Measurements from ENCODE around the gene KLHL26.

Gene KLHL26

DNA sequence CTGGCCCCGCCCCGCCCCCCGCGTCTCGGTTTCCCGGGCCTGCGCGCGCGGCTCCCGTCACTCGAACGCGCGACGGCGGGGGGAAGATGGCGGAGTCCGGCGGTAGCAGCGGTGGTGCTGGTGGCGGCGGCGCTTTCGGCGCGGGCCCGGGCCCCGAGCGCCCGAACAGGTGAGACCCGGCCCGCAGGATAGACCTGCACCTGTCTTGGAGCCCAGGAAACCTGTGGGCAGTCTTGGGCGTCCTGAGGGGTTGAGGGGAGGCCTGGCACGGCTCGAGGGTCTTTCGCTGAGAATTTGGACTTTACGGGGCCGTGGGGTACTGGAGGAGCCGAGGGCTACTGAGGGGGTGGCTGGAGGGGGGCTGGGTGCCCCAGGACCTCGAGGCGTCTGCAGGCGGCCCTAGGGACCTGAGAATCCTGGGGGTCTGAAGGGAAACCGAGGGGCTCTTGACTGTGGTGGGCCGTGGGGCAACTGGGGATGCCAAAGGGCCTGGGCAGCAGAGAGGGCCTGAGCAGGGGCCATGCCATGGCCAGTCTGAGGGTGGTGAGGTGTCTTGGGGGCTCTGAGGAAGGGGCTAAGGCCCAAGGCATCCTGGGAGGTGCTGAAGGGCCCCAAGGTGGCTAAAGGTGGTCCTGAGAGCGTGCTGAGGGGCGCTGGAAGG, at the start of gene KLHL26:
KLHL26 (plus strand) TSS at position 60 of the 661 bp plus-strand sequence; CDS start at position 87, 27 bp downstream.
- TF ChIP-seq, protein P1, sequence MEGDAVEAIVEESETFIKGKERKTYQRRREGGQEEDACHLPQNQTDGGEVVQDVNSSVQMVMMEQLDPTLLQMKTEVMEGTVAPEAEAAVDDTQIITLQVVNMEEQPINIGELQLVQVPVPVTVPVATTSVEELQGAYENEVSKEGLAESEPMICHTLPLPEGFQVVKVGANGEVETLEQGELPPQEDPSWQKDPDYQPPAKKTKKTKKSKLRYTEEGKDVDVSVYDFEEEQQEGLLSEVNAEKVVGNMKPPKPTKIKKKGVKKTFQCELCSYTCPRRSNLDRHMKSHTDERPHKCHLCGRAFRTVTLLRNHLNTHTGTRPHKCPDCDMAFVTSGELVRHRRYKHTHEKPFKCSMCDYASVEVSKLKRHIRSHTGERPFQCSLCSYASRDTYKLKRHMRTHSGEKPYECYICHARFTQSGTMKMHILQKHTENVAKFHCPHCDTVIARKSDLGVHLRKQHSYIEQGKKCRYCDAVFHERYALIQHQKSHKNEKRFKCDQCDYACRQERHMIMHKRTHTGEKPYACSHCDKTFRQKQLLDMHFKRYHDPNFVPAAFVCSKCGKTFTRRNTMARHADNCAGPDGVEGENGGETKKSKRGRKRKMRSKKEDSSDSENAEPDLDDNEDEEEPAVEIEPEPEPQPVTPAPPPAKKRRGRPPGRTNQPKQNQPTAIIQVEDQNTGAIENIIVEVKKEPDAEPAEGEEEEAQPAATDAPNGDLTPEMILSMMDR (IDR thresholded peaks at IDR 0.05; ENCODE audit: insufficient read depth, low read length, poor library complexity, severe bottlenecking), result no peak
- no peak for DNase-seq (ENCODE audit: extremely low read depth, insufficient read length)
- H3K4me3 ChIP-seq (replicated peaks; ENCODE audit: low read depth, low read length), result peak within 1 kb of the TSS; percentile 98
- no peaks in the 10 kb centered on the region for H3K36me3 ChIP-seq (ENCODE audit: control insufficient read depth, insufficient read depth, low read length)
- H3K27me3 ChIP-seq (replicated peaks; ENCODE audit: control insufficient read depth, insufficient read depth, low read length), result no peaks in the 10 kb centered on the region

DNA sequence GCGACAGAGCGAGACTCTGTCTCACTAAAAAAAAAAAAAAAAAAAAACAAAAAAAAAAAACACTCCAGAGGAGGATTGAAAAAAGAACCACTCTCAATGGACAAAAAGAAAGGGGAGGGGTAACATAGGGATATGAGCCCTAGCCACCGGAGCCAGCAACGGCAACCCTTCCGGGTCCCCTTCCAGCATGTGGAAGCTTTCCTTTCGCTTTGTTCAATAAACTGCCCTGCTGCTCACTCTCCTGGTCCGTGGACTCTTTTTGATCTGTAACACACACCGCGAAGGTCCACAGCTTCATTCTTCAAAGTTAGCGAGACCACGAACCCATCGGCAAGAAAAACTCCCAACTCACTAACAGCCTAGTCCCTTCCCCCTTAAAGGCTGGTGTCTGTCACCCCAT, 49.3 kb upstream of the KLHL26 start:
- H3K36me3 ChIP-seq (ENCODE audit: control insufficient read depth, insufficient read depth, low read length), result peaks cover 4% of the 10 kb centered on the region
- DNase-seq (ENCODE audit: extremely low read depth, insufficient read length), result no peak
- no peak overlapping the region for H3K4me3 ChIP-seq (replicated peaks; ENCODE audit: low read depth, low read length)
- no peaks in the 10 kb centered on the region for H3K27me3 ChIP-seq (replicated peaks; ENCODE audit: control insufficient read depth, insufficient read depth, low read length)
- TF ChIP-seq, protein P1 (IDR thresholded peaks at IDR 0.05; ENCODE audit: insufficient read depth, low read length, poor library complexity, severe bottlenecking), result no peak

- DNase-seq (ENCODE audit: extremely low read depth, insufficient read length), result no peak
- Histone ChIP-seq H3K36me3 (ENCODE audit: control insufficient read depth, insufficient read depth, low read length) (peaks cover 4% of the 10 kb centered on the region), H3K4me3 (replicated peaks; ENCODE audit: low read depth, low read length) (peak overlapping the region; percentile 76), H3K27me3 (replicated peaks; ENCODE audit: control insufficient read depth, insufficient read depth, low read length) (no peaks in the 10 kb centered on the region)
- TF ChIP-seq, protein P1 (IDR thresholded peaks at IDR 0.05; ENCODE audit: insufficient read depth, low read length, poor library complexity, severe bottlenecking), result no peak
These were observed 48.7 kb upstream of the KLHL26 start for GRCh38 chr19:18587962-18588610.

- TF ChIP-seq, protein P1 (IDR thresholded peaks at IDR 0.05; ENCODE audit: insufficient read depth, low read length, poor library complexity, severe bottlenecking), result peak; percentile 94
- DNase-seq (ENCODE audit: extremely low read depth, insufficient read length), result peak; percentile 93
- Histone ChIP-seq H3K36me3 (ENCODE audit: control insufficient read depth, insufficient read depth, low read length) (peaks cover 4% of the 10 kb centered on the region), H3K4me3 (replicated peaks; ENCODE audit: low read depth, low read length) (peak within 1 kb of the TSS; percentile 76), H3K27me3 (replicated peaks; ENCODE audit: control insufficient read depth, insufficient read depth, low read length) (no peaks in the 10 kb centered on the region)
These were observed 48.0 kb upstream of the KLHL26 start, which contains the start of gene REX1BD for GRCh38 chr19:18588611-18589379. TSS of gene REX1BD (plus strand) at chr19:18588798. CDS start at chr19:18588802, 4 bp downstream.

DNA sequence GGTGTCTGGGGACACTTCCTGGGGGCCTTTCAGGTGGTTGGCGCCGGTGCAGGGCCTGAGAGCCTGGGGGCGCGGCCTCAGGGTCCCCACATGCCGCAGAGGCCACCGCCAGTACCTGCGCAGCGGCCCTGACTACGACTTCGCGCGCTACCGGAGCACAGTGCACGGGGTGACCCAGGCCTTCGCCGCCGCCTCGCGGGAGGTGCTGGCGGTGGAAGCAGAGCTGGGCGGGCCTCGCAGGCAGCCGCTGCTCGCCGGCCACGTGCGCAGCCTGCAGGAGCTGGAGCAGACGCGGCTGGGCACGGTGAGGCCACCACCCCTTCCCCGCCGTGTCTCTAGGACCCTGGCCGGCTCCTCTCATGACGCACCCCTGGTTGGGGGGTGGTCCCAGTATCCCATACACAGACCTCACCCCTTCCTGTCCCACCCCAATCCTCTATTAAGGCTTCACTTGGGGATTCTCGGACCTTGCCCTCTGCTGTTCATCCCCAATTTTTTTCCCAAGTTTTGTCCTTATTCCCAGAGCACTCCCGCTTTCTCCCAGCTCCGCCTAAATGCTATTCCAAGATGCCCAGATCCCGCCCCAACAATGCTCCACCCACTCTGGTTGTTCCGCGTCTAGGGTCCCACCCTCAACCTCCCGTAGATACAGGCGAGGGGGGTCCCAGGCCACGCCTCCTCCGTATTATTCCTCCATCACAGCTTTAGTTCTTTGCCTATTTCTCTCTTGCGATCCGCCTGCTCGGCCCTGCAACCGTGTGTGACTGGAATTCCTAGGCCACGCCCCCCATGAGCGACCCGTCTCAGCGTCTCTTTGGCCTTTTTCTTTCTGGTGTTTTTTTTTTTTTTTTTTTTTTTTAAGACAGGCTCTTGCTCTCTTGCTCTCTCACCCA, 47.2 kb upstream of the KLHL26 start:
- TF ChIP-seq, protein P1 (IDR thresholded peaks at IDR 0.05; ENCODE audit: insufficient read depth, low read length, poor library complexity, severe bottlenecking), result peak; percentile 22
- H3K4me3 ChIP-seq (replicated peaks; ENCODE audit: low read depth, low read length), result peak overlapping the region; percentile 76
- DNase-seq (ENCODE audit: extremely low read depth, insufficient read length), result no peak
- H3K36me3 ChIP-seq (ENCODE audit: control insufficient read depth, insufficient read depth, low read length), result peaks cover 4% of the 10 kb centered on the region
- H3K27me3 ChIP-seq (replicated peaks; ENCODE audit: control insufficient read depth, insufficient read depth, low read length), result no peaks in the 10 kb centered on the region
